Type B pancreatic cell (in vitro differentiated cells): Measurements from ENCODE around the gene RFXANK. TPM values are rescaled to one million over a fixed set of nuclear protein-coding genes. Genes with fewer than 3 reads are reported as not detected.

Experiments
- DNase-seq: peaks from one replicate; pipeline ENCODE4 v3.0.0; 2021; ENCODE audit warnings: mixed read lengths; ENCODE audit not compliant: unreplicated experiment; ENCODE audit errors: extremely low spot score
- H3K27ac Mint-ChIP-seq: 2 replicates; pipeline ENCODE4 v1.8.0; 2021; ENCODE audit warnings: mild to moderate bottlenecking, mixed read lengths
- H3K27me3 Mint-ChIP-seq: 2 replicates; pipeline ENCODE4 v1.8.0; 2021; ENCODE audit warnings: mixed read lengths
- H3K36me3 Mint-ChIP-seq: 2 replicates; pipeline ENCODE4 v1.8.0; 2021; ENCODE audit warnings: mixed read lengths
- H3K4me1 Mint-ChIP-seq: one replicate; pipeline ENCODE4 v1.8.0; 2021; ENCODE audit warnings: mixed read lengths; ENCODE audit not compliant: unreplicated experiment
- H3K4me3 Mint-ChIP-seq: 2 replicates; pipeline ENCODE4 v1.8.0; 2021; ENCODE audit warnings: mild to moderate bottlenecking, mixed read lengths
- H3K9me3 Mint-ChIP-seq: 2 replicates; pipeline ENCODE4 v1.8.0; 2021; ENCODE audit warnings: mixed read lengths
- total RNA-seq: library from RNA; stranded (reverse); gene quantifications from 2 replicates; pipeline ENCODE4 v1.2.1, GENCODE V29; 2021; ENCODE audit warnings: low replicate concordance
- TF ChIP-seq, protein P1 (sequence below): fragments of 200-600 bp; sonication (generic); conservative IDR thresholded peaks from 2 replicates; pipeline ENCODE4 v1.5.0; 2021; ENCODE audit warnings: antibody characterized with exemption, mild to moderate bottlenecking

Gene RFXANK
- total RNA-seq, 1 donor from 2014 or later, result 103 TPM

DNA sequence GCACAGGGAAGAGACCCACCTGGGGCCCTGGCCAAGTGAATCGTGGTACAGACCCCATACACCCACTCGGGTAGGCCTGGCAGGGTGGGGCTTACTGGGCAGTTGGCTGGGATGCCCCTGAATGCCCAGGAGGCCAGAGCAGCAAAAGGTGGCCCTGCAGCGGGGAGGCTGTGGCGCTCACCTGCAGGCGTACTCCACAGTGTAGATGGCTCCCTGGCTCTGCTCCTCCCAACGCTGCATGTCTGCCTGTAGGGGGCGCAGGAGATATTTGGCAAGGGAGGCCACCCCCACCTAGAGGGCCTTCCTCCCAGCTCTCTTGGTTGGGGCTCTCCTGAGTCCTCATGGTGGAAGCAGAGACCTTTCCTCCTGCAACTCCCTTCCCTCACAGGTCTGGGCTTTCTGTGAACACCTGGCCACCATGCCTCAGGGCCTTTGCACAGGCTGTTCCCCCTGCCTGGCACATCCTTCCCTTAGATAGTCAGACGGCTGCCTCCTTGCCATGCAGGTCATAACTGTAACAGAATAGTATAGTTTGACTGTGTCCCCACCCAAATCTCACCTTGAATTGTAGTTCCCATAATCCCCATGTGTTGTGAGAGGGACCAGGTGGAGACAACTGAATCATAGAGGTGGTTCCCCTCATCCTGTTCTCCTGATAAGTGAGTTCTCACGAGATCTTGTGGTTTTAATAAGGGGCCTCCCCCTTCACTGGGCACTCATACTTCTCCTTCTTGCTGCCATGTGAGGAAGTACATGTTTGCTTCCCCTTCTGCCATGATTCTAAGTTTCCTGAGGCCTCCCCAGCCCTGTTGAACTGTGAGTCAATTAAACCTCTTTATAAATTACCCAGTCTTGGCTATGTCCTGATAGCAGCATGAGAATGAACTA lies 6.0 kb upstream of the RFXANK start:
- no peaks in the 10 kb centered on the region for H3K27me3 Mint-ChIP-seq
- no peak for DNase-seq
- TF ChIP-seq, protein P1, sequence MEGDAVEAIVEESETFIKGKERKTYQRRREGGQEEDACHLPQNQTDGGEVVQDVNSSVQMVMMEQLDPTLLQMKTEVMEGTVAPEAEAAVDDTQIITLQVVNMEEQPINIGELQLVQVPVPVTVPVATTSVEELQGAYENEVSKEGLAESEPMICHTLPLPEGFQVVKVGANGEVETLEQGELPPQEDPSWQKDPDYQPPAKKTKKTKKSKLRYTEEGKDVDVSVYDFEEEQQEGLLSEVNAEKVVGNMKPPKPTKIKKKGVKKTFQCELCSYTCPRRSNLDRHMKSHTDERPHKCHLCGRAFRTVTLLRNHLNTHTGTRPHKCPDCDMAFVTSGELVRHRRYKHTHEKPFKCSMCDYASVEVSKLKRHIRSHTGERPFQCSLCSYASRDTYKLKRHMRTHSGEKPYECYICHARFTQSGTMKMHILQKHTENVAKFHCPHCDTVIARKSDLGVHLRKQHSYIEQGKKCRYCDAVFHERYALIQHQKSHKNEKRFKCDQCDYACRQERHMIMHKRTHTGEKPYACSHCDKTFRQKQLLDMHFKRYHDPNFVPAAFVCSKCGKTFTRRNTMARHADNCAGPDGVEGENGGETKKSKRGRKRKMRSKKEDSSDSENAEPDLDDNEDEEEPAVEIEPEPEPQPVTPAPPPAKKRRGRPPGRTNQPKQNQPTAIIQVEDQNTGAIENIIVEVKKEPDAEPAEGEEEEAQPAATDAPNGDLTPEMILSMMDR, result peak; percentile 81
- peaks cover 22% of the 10 kb centered on the region for H3K36me3 Mint-ChIP-seq
- no peaks in the 10 kb centered on the region for H3K9me3 Mint-ChIP-seq
- peaks cover 6% of the 10 kb centered on the region for H3K4me1 Mint-ChIP-seq
- H3K4me3 Mint-ChIP-seq, result peak overlapping the region; percentile 31
- peak overlapping the region; percentile 34 for H3K27ac Mint-ChIP-seq

DNA sequence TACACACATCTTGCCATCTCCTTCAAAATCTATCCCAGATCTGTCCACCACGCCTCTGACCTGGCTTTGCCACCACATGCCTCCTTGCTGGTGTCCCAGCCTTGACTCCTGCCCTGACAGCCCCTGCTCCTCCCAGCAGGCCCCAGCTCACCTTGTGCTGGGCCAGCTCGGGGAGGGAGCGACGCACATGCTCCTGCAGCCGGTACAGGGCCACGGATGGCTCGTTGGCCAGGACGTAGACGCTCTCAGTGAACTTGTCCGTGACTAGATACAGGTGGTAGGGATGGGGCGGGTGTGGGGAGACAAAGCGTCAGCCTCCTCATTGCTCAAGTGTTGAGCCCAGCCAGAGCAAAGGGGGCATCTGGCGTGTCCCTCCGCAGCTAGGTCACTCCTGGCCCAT lies 5.3 kb upstream of the RFXANK start:
- H3K9me3 Mint-ChIP-seq, result no peaks in the 10 kb centered on the region
- H3K4me3 Mint-ChIP-seq, result peak overlapping the region; percentile 31
- H3K27ac Mint-ChIP-seq, result peak overlapping the region; percentile 34
- H3K36me3 Mint-ChIP-seq, result peaks cover 17% of the 10 kb centered on the region
- TF ChIP-seq, protein P1, result no peak
- peaks cover 6% of the 10 kb centered on the region for H3K4me1 Mint-ChIP-seq
- DNase-seq, result no peak
- no peaks in the 10 kb centered on the region for H3K27me3 Mint-ChIP-seq

DNA sequence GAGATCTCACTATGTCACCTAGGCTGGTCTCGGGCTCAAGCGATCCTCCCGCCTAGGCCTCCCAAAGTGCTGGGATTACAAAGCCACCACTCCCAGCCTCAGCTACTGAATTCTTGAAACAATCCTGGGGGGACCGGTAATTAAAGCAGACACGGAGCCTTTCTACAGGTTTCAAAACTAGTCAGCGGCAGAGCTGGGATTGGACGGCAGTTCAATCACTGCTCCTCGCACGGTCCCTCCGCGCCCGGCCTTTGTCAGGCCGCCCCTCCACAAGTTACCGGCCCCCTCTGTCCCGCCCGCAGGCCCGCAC lies 335 bp upstream of the RFXANK start:
- Mint-ChIP-seq H3K36me3 (peaks cover 5% of the 10 kb centered on the region), H3K4me3 (peak overlapping the region; percentile 98), H3K27ac (peak overlapping the region; percentile 99), H3K27me3 (no peaks in the 10 kb centered on the region), H3K9me3 (no peaks in the 10 kb centered on the region), H3K4me1 (peaks cover 10% of the 10 kb centered on the region)
- TF ChIP-seq, protein P1, result no peak
- DNase-seq, result no peak

DNA sequence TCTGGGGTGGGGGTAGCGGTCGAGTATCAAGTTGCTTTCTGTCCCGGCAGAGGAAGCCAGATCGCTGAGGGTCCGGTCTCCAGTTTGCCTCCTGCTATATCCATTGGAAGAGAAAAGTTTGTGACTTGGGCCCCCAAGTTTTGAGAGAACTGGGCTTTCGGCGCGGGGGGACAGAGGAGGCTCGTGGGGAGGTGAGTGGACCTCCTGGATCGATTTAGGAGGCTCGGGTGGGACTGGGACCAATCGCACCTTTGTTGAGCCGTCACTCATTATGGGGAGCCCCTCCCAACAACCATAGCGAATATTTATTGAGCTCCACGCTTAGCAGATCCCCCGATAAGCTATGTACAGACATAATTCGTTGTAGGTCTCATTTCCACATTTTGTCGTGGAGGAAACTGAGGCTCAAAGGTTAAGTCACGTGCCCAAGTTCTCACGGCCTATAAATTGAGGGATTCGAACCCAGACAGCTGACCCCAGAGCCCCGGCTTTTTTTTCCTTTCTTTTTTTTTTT lies 909 bp downstream of the RFXANK start:
- TF ChIP-seq, protein P1, result no peak
- peak overlapping the region; percentile 99 for H3K27ac Mint-ChIP-seq
- no peaks in the 10 kb centered on the region for H3K9me3 Mint-ChIP-seq
- H3K27me3 Mint-ChIP-seq, result no peaks in the 10 kb centered on the region
- H3K36me3 Mint-ChIP-seq, result peaks cover 4% of the 10 kb centered on the region
- H3K4me1 Mint-ChIP-seq, result peaks cover 10% of the 10 kb centered on the region
- no peak for DNase-seq
- H3K4me3 Mint-ChIP-seq, result peak overlapping the region; percentile 98

DNA sequence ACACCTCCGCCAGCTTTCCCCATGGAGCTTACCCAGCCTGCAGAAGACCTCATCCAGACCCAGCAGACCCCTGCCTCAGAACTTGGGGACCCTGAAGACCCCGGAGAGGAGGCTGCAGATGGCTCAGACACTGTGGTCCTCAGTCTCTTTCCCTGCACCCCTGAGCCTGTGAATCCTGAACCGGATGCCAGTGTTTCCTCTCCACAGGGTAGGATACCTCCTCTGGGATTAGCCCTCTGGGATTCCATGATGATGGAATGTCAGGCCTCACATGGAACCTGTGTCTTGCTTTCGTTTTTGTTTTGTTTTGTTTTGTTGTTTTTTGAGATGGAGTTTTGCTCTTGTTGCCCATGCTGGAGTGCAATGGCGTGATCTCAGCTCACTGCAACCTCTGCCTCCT lies 1.9 kb downstream of the RFXANK start:
- peaks cover 7% of the 10 kb centered on the region for H3K36me3 Mint-ChIP-seq
- H3K9me3 Mint-ChIP-seq, result no peaks in the 10 kb centered on the region
- TF ChIP-seq, protein P1, result no peak
- no peaks in the 10 kb centered on the region for H3K27me3 Mint-ChIP-seq
- peak overlapping the region; percentile 98 for H3K4me3 Mint-ChIP-seq
- H3K27ac Mint-ChIP-seq, result peak overlapping the region; percentile 59
- H3K4me1 Mint-ChIP-seq, result peaks cover 10% of the 10 kb centered on the region
- DNase-seq, result no peak
